ENCODE results near the gene IFNL3. TPM values are rescaled to one million over a fixed set of nuclear protein-coding genes. Genes with fewer than 3 reads are reported as not detected.
"Not testable (repeated sequence)": the region's sequence is repeated elsewhere in the genome, so short reads cannot be mapped to it uniquely, and the experiment has no call there.

The IFNL3 gene
- not detected for total RNA-seq (ENCODE audit: unreplicated experiment)
- long read RNA-seq, result 0 reads

- H3K27ac Mint-ChIP-seq (ENCODE audit: unreplicated experiment); H3K36me3 Mint-ChIP-seq (ENCODE audit: unreplicated experiment); H3K27me3 Mint-ChIP-seq (ENCODE audit: unreplicated experiment); H3K4me1 Mint-ChIP-seq (ENCODE audit: low read depth, unreplicated experiment); DNase-seq; H3K4me3 Mint-ChIP-seq (ENCODE audit: unreplicated experiment); H3K9me3 Mint-ChIP-seq (ENCODE audit: unreplicated experiment): not testable (repeated sequence)
Observed at GRCh38 chr19:39244410-39245100, at the start of gene IFNL3. IFNL3 (minus strand) TSS chr19:39245006; CDS start chr19:39244967, 39 bp downstream.

DNA sequence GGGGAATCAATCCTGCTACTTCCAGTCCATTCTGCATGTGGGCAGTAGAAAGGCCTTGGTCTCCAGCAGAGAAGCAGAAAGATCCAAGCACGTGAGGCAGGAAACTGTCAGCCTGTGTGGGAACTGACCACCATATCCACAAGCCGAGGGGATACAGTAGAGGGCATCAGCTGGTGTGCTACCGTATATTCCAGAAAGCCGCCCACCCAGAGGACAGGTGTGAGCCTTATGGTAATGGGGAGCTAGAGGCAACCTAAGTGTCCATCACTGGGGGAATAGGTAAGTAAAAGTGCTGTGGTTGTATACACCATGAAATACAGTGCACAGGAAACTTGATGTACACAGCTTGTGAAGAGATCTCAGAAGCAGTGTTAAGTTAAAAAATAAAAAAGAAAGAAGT lies 48.6 kb upstream of the IFNL3 start:
- H3K4me3 Mint-ChIP-seq (ENCODE audit: unreplicated experiment), result no peak overlapping the region
- H3K27me3 Mint-ChIP-seq (ENCODE audit: unreplicated experiment), result peaks cover 3% of the 10 kb centered on the region
- DNase-seq, result no peak
- no peaks in the 10 kb centered on the region for H3K36me3 Mint-ChIP-seq (ENCODE audit: unreplicated experiment)
- no peak for TF ChIP-seq CTCF (IDR thresholded peaks at IDR 0.05; ENCODE audit: partially characterized antibody, unreplicated experiment)
- peaks cover 2% of the 10 kb centered on the region for H3K4me1 Mint-ChIP-seq (ENCODE audit: low read depth, unreplicated experiment)
- peaks cover 4% of the 10 kb centered on the region for H3K9me3 Mint-ChIP-seq (ENCODE audit: unreplicated experiment)
- no peak overlapping the region for H3K27ac Mint-ChIP-seq (ENCODE audit: unreplicated experiment)

DNA sequence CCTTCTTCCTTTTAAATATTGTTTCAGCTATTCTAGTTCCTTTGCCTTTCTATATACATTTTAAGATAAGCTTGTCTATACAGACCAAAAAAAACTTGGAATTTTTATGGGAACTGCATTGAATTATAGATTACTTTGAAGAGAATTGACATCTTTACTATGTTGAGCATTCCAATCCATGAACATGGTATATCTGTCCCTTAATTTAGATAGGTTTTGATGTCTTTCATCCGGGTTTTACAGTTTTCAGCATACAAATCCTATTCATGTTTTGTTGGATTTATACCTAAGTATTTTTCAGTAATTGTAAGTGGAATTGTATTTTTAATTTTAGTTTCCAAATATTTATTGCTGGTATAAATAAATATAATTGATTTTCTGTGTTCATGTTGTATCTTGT lies 39.2 kb upstream of the IFNL3 start:
- H3K27ac Mint-ChIP-seq (ENCODE audit: unreplicated experiment), result no peak overlapping the region
- no peaks in the 10 kb centered on the region for H3K27me3 Mint-ChIP-seq (ENCODE audit: unreplicated experiment)
- H3K4me3 Mint-ChIP-seq (ENCODE audit: unreplicated experiment), result no peak overlapping the region
- H3K9me3 Mint-ChIP-seq (ENCODE audit: unreplicated experiment), result peaks cover 2% of the 10 kb centered on the region
- no peaks in the 10 kb centered on the region for H3K4me1 Mint-ChIP-seq (ENCODE audit: low read depth, unreplicated experiment)
- TF ChIP-seq CTCF (IDR thresholded peaks at IDR 0.05; ENCODE audit: partially characterized antibody, unreplicated experiment), result no peak
- no peaks in the 10 kb centered on the region for H3K36me3 Mint-ChIP-seq (ENCODE audit: unreplicated experiment)
- no peak for DNase-seq

- no peak overlapping the region for H3K27ac Mint-ChIP-seq (ENCODE audit: unreplicated experiment)
- H3K9me3 Mint-ChIP-seq (ENCODE audit: unreplicated experiment), result peaks cover 2% of the 10 kb centered on the region
- H3K4me3 Mint-ChIP-seq (ENCODE audit: unreplicated experiment), result no peak overlapping the region
Observed at GRCh38 chr19:39282021-39282420, 37.2 kb upstream of the IFNL3 start.

GRCh38 chr19:39277598-39277997 lies 32.8 kb upstream of the IFNL3 start:
- Mint-ChIP-seq H3K4me3 (ENCODE audit: unreplicated experiment) (no peak overlapping the region), H3K27me3 (ENCODE audit: unreplicated experiment) (peaks cover 6% of the 10 kb centered on the region), H3K27ac (ENCODE audit: unreplicated experiment) (no peak overlapping the region), H3K9me3 (ENCODE audit: unreplicated experiment) (no peaks in the 10 kb centered on the region), H3K4me1 (ENCODE audit: low read depth, unreplicated experiment) (no peaks in the 10 kb centered on the region), H3K36me3 (ENCODE audit: unreplicated experiment) (no peaks in the 10 kb centered on the region)
- no peak for DNase-seq
- TF ChIP-seq CTCF (IDR thresholded peaks at IDR 0.05; ENCODE audit: partially characterized antibody, unreplicated experiment), result no peak

More at GRCh38 chr19:39282021-39282420, 37.2 kb upstream of the IFNL3 start:
- Mint-ChIP-seq H3K4me1 (ENCODE audit: low read depth, unreplicated experiment) (no peaks in the 10 kb centered on the region), H3K36me3 (ENCODE audit: unreplicated experiment) (no peaks in the 10 kb centered on the region), H3K27me3 (ENCODE audit: unreplicated experiment) (no peaks in the 10 kb centered on the region)
- TF ChIP-seq CTCF (IDR thresholded peaks at IDR 0.05; ENCODE audit: partially characterized antibody, unreplicated experiment), result no peak
- DNase-seq, result no peak

Measured in glutamatergic neuron (in vitro differentiated cells).